Right ventricle myocardium inferior (tissue), 1 donor: ENCODE measurements around the gene ATP1A2. TPM values are rescaled to one million over a fixed set of nuclear protein-coding genes. Genes with fewer than 3 reads are reported as not detected.
A peak's percentile ranks its signal among the peaks of the same experiment; 100 is the strongest.

ENCODE experiments used
- ATAC-seq: fragments of 200-7000 bp; cut with Tn5 transposase; one replicate; pipeline ENCODE4 v1.9.1; 2020; ENCODE audit warnings: mild to moderate bottlenecking, moderate library complexity
- DNase-seq: peaks from one replicate; pipeline ENCODE4 v3.0.0; 2021; ENCODE audit errors: missing footprints
- intact Hi-C: fragments of 100-400 bp; cut with DNase I; formaldehyde crosslinking; loops from one replicate; pipeline ENCODE4 v1.11.0; 2022
- total RNA-seq: library from RNA; stranded (reverse); fragmentation: NEBNext Ultra II Directional; extraction: Animal tissue kit (Norgen Biotek cat#: 25700); gene quantifications from one replicate; pipeline ENCODE4 v1.2.1, GENCODE V29; 2021
- donor health status: DM: no; HTN: yes; CAD: no; lungs with severe emphysema.

Gene ATP1A2
- total RNA-seq, 1 donor from 2014 or later: 209 TPM

DNA sequence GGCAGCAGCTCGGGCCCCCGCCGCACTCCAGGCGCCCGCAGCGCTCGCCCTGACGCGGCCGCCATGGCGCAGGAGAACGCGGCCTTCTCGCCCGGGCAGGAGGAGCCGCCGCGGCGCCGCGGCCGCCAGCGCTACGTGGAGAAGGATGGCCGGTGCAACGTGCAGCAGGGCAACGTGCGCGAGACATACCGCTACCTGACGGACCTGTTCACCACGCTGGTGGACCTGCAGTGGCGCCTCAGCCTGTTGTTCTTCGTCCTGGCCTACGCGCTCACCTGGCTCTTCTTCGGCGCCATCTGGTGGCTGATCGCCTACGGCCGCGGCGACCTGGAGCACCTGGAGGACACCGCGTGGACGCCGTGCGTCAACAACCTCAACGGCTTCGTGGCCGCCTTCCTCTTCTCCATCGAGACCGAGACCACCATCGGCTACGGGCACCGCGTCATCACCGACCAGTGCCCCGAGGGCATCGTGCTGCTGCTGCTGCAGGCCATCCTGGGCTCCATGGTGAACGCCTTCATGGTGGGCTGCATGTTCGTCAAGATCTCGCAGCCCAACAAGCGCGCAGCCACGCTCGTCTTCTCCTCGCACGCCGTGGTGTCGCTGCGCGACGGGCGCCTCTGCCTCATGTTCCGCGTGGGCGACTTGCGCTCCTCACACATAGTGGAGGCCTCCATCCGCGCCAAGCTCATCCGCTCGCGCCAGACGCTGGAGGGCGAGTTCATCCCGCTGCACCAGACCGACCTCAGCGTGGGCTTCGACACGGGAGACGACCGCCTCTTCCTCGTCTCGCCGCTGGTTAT, 31.4 kb upstream of the ATP1A2 start:
- intact Hi-C loops: no loop called here
- peak; percentile 82 for DNase-seq
- peak; percentile 62 for ATAC-seq

DNA sequence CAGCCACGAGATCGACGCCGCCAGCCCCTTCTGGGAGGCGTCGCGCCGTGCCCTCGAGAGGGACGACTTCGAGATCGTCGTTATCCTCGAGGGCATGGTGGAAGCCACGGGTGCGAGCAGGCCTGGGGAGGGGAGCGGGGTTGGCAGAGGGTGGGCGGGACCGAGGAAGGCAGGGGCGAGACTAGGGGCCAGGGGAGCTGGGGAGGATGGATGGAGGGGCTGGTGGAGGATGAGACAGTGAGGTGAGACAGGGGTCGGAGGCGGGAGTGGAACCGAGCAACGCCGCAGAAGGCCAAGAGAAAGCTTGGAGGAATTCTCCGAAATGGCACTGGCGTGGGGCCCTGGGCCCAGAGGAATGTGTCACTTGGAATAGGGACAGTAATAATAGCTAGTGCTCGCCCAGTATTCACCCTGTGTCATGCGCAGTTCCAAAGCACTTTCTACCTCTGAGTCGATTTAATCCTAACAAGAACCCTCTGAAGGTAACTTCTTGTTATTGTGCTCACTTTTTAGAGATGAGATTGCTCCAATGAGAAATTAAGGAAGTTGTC, 30.7 kb upstream of the ATP1A2 start:
- intact Hi-C loops: loop anchor here (1.0 kb wide), 1 partner anchor 39 kb away; no protein-coding TSS in a partner anchor
- ATAC-seq (no peak), DNase-seq (no peak)

DNA sequence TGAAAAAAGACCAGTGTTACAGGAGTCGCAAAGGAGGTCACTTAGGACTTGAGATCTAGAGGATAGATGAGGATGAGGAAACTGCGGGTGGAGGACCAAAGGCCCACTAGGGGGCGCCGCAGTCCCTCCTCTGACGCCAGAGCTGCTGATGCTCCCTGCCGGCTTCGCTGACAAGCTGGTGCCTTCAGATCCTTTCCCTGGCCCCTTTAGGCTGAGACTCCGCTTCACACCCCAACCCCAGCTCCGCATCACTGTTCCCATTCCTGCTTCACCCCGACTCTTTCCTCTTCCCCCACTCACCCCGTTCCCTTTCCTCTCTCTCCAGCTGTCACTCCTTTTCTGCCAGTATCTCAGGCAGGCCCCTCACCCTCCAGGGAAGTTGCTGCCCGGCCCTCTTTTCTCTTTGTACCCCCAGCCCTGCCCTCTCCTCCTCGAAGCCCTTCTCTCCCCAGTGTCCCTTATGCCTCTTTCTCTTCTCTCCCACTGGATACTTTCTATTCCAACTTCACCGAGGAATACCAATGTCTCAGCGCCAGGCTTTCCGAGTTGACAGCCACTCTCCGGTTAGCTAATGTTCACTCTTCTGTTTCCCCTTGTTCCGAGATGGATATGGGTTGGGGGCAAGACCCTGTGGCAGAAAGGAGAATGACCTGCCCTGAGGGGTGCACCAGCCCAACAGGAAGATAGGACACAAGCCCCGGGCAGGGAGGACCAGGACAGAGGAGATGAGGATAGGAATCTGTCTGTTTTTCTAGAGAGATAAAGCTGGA, 29.7 kb upstream of the ATP1A2 start:
- DNase-seq (peak; percentile 91), ATAC-seq (peak; percentile 74)
- intact Hi-C loops: loop anchor here (1.0 kb wide), 1 partner anchor 40 kb away; no protein-coding TSS in a partner anchor

DNA sequence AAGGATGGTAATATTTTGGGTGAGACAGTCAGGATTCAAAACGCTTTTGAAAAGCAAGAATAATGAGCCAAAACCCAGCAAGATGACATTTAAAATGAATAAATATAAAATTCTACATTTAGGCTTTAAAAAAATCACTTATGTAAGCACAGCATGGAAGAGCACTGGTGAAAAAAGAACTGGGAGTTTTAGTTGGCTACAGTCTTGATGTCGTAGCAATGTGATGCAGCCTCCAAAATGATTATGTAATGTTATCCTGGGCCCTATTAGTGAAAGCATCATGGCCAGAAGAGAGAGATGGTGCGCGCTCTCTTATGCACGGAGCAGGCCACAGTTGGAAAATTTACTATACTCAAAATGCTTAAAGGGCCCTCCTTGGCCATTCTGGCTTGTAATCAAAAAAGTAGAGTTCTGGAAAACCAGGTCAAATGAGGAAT, 29.1 kb upstream of the ATP1A2 start:
- DNase-seq: no peak
- peak; percentile 65 for ATAC-seq
- intact Hi-C loops: no loop called here

DNA sequence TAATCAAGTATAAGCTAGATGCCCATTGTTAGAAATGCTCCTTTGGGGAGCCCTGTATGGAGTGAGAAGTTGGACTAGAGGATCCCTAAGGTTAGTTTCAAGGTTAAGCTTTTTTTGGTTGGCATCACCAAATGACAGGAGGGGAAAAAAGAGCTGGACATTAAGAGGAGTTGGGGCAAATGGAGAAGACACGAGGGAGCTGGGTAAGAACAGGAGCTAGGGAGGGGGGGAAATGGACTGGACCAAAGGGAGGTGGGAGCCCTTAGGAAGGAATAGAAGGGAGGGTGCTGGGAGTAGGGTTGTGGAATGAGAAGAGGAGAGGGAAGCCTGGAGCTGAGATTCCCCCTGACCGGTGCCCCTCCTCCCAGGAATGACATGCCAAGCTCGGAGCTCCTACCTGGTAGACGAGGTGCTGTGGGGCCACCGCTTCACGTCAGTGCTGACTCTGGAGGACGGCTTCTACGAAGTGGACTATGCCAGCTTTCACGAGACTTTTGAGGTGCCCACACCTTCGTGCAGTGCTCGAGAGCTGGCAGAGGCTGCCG, 28.4 kb upstream of the ATP1A2 start:
- DNase-seq (no peak), ATAC-seq (no peak)
- intact Hi-C loops: no loop called here

DNA sequence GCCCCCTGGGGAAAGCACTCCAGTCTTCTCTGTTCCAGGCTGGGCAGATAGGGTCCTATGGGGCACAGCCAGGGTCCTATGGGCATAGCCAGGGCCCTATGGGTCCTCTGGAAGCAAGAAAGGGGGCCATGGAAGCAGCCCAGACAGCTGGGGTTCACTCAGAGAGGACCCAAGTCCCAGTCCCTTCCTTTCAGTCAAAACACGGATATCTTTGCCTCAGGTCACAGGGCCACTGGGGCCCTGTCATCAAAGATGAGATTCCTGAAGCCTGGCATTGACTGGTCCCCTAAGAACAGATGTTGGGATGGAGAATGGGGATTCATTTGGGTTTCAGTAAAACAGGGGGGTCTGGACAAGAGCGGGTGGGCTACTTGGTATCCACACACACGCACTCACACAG, 25.7 kb upstream of the ATP1A2 start:
- DNase-seq (no peak), ATAC-seq (no peak)
- intact Hi-C loops: no loop called here

DNA sequence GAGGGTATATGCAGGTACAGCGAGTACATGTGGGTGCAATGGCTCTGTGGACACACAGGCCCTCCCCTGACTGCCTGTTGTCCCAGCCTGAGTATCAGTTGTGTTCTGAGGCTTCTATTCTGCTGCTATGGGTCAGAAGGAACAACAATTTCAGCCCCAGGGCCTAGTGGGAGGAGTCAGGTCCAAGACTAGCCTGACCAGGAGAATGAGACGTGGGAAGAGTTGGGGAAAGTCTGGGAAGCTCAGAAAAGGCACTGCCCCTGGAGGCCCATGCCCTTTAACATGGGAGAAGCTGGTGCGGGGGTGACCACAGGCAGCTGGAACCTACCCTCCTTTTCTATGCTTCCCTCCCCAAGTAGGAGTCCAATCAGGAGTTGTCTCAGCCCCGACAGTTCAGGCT, 24.8 kb upstream of the ATP1A2 start:
- intact Hi-C loops: no loop called here
- ATAC-seq: no peak
- peak; percentile 22 for DNase-seq

DNA sequence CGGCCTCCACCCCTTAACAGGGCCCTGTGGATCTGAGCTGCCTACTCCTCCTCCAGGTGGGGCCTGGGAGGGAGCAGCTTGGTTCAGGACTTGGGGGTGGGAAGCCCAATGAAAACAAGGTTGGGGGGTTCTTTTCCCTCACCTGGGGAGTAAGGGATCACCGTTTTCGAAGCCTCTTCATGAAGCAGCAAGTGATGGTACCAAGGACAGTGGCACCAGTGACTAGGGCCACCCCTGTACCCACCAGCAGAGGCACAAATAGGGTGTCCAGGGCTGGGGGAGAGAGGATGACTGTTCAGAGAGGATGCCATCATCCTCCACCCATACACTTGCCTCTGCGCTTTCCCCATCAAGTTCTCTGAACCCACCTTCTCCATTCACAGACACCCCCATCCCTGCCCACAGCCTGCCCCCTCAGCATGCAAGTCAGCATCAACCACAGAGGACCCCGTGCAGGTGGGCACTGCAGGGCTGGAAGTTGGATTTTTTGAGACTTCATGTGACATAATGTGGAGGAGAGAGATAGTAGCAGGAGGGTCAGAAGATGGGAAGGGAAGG, 23.8 kb upstream of the ATP1A2 start:
- intact Hi-C loops: no loop called here
- no peak for ATAC-seq
- peak; percentile 55 for DNase-seq

DNA sequence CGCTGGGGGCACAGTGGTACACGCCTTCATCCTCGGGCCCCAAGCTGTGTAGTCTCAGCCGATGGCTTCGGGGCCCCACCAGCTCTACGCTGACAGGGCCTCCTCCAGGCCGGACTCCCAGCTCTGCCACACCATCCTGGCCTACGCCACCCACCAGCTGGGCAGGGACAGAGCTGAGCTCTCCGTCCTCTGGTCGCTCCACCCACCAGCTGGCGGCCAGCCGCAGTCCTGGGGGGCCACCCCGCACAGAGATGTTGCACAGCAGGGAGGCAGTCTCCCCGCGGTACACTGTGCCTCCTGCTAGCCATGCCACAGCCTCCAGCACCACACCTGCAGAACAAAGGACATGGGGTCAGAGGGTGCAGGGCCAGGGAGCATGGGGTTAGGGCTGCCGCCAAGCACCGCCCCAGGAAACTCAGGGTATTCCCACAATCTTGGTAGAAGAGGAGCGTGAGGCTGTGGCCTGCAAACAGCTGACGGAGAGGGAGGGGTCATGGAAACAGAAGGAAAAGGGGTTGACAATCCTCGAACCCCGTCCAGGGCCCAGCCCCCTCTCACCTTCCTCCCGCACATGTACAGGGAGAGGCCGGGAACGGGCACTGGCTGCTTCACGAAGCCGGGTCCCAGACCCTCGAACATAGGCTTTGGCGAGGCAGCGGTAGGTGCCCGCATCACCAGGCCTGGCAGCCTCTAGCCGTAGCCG, 23.0 kb upstream of the ATP1A2 start:
- no peak for ATAC-seq
- no peak for DNase-seq
- intact Hi-C loops: no loop called here

DNA sequence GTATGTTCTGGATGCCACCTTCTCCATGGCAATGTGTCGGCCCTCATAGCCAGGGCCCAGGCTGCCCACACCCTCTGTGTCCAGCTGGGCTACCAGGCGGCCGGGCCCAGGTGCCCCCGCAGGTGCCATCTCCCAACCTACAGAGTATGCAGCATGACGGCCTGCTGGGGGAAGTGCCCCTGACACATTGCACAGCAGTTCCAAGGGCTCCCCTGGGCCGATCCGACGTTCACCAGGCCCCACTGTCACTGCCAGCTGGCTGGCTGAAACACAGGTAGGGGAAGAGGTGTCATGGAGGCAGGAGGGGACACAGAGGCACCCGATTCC, 22.5 kb upstream of the ATP1A2 start:
- intact Hi-C loops: no loop called here
- DNase-seq (peak; percentile 54), ATAC-seq (no peak)

DNA sequence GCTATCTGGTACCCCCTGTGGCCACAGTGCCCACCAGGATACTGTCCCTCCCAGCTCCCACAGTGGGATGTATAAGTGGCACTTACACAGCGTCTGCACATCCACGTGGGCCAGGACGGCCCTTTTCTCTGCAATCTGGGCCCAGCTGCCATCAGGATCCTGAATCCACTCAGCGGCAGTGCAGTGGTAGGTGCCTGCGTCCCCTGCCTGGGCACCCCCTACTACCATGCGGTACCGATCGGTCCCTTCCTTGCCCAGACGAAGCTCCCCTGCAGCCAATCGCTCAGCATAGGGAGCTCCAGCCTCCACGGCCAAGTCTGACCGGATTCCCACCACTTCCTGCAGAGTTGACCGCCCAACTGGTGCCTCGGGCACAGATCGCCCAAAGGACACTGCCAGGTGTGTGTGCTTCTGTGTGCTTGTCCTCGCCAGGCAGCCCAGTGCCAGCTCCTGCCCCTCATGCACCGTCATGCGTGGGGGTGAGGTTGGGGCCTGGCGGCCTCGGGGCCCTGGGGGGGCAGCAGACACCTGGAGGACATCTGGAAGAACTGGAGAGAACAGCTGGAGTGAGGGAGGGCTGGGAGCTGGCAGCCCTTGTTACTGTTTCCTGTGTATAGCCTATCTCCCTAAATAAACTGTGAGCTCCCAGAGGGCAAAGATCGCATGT, 21.8 kb upstream of the ATP1A2 start:
- intact Hi-C loops: no loop called here
- DNase-seq (no peak), ATAC-seq (no peak)

DNA sequence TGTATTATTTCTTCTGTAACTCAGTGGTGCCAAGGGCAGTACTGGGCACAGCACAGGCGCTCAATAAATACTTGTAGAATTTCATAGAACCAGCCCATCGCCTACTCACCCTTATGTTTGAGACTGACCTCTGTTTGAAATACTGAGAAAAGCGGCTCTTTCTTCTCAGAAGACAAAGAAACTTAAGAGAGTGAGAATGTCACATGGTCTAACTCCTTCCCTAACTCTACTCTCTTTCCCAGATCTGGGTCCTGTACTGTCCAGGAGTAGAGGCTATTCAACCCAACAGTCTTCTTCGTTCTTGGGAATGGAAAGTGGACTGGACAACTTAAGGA, 21.3 kb upstream of the ATP1A2 start:
- intact Hi-C loops: no loop called here

DNA sequence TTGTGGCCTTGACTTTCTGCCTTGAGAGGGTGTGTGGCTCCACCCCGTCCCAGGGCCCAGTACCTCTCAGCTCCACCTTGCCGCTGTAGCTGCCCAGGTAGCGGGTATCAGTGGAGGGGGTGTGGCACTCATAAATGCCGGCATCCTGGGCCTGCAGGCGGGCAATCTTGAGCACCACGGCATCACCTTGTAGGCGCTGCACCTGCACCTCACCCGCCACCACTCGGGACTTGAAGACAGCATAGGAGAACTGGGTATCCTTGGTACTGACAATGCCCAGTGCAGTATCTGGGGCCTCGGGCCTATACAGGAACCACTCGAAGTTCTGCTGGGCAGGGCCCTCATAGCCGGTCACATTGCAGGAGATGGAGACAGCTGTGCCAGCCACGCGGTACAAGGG, 20.8 kb upstream of the ATP1A2 start:
- DNase-seq (no peak), ATAC-seq (no peak)
- intact Hi-C loops: no loop called here

More for the DNA sequence above, 21.3 kb upstream of the ATP1A2 start:
- ATAC-seq (no peak), DNase-seq (no peak)

DNA sequence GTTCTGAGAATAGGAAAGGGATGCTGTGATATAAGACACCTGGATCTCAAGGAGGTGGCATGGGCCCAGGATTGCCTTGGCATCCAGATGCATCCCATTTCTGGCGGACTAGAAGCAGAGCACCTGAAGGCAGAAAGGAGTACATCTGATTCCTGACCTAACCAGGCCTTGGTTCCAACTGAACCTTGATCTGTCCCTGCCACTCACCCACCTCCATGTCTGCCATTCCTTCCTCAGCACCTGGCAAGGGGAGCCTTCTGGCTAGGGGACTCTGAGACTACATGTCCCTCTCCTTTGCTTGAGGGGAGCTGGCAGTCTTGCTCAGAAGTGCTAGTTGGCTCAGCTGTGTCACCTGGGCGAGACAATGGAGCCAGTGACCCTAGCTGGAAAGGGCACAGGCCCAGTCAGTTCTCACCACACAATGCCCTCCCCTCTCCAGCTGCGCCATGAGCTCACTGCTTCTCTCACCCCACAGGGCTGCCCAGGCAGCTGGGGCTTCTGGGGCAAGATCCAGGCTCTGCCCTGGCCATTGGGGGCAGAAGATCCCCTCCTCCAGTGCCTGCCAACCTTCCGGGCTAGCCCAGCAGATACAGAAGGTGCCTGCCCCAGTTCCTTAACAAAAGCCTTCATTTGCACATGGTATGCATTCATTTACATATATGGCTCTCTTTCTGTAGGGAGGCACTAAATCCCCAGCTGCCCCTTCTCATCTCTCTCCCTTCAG, 20.0 kb upstream of the ATP1A2 start:
- DNase-seq (no peak), ATAC-seq (no peak)
- intact Hi-C loops: no loop called here

DNA sequence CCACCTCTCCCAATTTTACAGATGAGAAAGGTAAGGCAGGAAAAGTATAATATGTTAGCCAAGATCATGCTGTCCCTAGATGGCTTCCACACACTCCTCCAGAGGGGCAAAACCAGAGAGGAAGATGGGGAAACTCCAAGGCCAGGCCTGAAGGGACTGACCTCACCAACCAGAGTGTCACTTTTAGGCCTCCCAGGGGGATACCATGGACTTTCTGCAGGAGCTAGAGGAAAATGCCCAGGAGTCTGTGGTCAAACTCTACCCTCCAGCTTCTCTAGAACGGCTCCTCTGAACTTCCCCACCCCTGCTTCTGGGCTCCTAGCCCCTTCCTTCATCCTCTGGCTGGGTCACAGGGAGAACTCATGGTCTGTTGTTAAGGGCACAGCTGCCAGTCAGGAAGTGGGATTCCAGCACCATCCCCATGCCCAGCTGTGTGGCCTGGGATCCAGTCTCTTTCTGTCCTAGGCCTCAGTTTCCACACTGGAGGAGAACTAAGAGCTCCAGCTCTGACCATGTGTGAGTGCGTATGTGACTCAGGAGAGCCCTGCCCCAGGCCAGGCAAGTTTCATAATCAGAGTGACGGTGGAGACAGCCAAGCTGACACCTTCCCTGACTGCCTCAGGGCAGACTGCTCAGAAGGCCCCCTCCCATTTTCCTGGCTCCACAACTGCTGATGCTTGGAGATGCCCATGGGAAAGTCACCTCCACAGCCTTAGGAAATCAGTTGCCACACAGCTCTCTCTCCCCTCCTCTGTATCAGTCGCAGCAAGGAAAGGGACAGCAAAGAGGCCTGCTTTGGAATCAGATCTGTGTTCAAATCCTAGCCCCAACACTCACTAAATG, 19.1 kb upstream of the ATP1A2 start:
- DNase-seq (no peak), ATAC-seq (no peak)
- intact Hi-C loops: no loop called here

DNA sequence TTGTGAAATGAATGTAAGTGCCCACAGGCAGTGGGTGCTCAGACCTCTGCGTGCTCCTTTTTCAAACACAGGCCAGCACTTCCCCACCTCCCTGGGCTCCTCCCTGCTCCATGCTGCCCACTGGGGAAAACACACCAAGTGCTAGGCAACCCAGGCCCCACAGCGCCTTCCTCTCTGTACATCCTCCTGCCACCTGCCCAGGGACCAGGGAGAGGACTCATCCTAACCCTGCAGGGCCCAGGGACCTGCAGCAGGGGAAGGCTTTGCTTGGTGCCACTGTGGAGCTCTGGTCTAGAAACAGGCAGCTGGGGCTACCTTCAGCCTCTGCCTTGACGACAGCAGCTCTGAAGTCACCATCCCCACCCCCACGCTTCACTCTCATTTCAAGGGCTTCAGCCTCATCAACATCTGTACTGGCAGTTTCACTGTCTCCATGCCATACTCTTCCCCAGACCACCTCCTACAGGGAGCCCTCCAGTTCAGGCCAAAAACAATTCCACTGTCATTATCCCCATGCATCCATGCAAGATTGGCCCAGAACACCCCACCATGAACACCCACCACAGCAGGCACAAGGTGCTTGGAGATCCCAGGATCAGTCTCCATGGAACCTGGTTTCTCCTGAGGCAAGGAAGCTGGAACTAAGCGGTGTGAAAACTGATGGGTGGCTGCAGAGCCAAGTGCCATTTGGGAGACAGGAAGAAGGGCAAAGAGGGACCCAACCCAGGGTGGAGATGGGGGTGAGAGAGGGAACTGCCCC, 18.2 kb upstream of the ATP1A2 start:
- intact Hi-C loops: no loop called here

More for the DNA sequence above, 18.2 kb upstream of the ATP1A2 start:
- ATAC-seq (no peak), DNase-seq (no peak)
